Mammary epithelial cell (primary cell): ENCODE measurements around the gene ADAR.

Experiments used
- CTCF ChIP-seq, 2 donors: IDR thresholded peaks in 1 of 2; conservative IDR thresholded peaks in 1 of 2; 2 replicates each; pipeline ENCODE4 v1.5.1; 2011 to 2012; ENCODE audit warnings: inconsistent platforms in 2 of 2, low read length in 2 of 2, mild to moderate bottlenecking in 2 of 2, control low read depth in 1 of 2, low read depth in 1 of 2; ENCODE audit not compliant: insufficient read depth in 1 of 2; ENCODE audit errors: extremely low read depth in 1 of 2
- EZH2 ChIP-seq: IDR thresholded peaks from 2 replicates; pipeline ENCODE4 v1.6.1; 2012; ENCODE audit warnings: low read length, inconsistent platforms, borderline replicate concordance

DNA sequence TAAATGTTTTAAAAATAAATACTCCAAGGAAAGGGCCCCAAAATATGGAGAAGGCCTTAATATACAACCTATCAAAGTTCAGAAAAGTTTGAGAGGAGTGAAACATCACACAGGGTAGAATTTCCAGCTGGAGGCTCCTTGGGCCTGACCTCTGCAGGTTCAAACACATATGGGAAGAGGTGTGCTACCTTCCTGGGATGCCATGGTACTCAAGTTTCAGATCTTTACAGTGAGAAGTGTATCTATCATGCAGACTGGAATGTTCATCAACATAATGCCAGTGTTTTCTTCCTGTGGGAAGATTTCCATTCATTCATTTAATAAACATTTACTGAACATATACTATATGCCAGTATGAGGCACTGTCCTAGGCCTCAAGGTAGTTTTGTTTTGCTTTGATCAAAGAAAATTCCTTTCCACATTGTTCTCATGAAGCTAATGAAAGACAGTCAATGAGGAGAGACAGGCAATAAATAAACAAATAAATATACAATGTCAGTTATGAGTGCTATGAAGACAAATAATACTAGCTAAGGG lies 14.6 kb upstream of the ADAR start:
- TF ChIP-seq CTCF (conservative IDR thresholded peaks at IDR 0.05 in 1 of 2, IDR thresholded peaks at IDR 0.05 in 1 of 2; ENCODE audit: extremely low read depth in 1 of 2, insufficient read depth in 1 of 2, low read depth in 1 of 2, low read length in 2 of 2) = no peak
- no peak for TF ChIP-seq EZH2
